Measurements from ENCODE around the gene SMG6.

SMG6 gene

DNA sequence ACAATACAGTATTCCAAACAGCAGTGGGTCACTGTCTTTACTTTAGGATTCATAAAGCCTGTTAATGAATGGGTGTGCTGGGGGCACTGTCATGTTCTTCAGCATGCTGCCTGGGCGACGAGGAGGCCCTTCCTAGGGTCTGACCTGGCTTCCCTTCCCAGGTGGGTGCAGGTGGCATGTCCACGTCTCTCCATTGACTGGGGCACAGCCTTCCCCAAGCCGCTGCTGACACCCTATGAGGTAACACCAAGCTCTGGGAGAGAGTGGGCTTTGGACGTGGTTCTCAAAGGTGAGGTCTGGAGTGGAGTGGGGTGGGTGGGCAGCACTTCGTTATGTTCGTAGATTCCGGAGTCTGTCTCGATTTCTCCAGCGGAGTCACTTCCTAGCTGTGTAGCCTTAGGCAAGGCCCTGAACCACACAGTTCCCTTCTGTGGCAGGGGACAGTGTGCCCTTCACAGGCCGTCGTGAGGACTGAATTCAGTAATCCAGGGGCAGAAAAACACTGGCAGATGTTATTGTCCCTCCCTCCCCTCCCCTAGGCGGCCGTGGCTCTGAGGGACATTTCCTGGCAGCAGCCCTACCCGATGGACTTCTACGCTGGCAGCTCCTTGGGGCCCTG is 262.5 kb downstream of the SMG6 start:
- DNase-seq: no peak

DNA sequence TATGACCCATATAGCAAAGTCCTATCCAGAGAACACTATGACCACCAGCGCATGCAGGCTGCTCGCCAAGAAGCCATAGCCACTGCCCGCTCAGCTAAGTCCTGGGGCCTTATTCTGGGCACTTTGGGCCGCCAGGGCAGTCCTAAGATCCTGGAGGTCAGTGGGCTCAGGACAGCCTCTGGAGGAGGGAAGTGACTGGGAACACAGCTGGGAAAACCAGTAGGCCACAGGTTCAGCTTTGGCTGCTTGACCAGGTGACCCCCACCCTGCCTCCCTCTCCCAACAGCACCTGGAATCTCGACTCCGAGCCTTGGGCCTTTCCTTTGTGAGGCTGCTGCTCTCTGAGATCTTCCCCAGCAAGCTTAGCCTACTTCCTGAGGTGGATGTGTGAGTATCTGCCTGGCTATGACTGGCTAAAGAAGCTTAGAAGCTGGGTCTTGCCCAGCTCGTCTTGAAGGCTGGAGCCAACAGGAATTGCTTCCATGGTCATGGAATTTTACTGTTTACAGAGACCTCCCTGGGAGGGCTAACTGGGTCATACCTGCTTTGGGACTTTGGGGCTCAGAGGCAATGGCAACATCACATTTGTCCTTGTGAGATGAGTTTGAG is 263.3 kb downstream of the SMG6 start:
- DNase-seq: no peak

GRCh38 chr17:2037155-2037554 is 266.4 kb downstream of the SMG6 start:
- DNase-seq: no peak

DNA sequence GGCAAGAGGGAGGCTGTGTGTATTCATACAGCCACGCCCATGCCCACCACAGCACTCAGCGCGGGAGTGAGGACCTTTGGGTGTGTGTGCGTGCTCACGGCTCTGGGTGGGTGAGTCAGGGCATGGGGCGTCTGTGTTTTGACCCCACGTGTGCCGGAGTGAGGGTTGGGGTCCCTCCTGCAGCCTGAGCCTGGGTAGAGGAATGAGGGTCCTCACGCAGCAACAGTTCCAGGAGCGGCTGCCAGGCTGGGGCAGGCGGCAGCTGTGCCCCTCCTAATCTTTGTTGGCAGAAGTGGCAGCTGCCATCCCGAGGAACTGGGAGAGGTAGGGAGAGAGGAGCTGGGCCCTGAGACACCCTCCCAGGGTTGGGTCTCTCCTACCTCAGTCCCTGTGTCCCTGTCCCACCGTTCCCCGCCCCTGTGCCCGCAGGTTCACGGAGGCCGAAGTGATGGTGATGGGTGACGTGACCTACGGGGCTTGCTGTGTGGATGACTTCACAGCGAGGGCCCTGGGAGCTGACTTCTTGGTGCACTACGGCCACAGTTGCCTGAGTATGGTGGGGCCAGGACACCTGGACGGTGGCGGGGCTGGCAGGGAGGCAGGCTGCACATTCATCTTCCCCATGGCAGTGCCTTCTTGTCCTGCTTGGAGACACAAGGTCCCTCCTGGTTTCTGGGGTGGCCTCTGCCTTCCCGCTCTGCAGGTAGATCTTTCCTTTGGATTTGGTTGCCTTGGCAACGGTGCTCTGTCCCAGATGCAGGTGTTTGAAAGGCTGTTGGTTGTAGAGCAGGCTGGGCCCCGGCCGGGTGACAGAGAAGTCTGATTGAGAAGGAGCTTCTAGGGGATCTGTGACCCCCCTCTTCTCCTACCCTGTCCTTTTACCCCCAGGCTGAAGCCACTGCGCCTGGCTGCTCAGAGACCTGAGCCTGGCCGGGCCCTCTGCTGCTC is 267.8 kb downstream of the SMG6 start:
- no peak for DNase-seq

DNA sequence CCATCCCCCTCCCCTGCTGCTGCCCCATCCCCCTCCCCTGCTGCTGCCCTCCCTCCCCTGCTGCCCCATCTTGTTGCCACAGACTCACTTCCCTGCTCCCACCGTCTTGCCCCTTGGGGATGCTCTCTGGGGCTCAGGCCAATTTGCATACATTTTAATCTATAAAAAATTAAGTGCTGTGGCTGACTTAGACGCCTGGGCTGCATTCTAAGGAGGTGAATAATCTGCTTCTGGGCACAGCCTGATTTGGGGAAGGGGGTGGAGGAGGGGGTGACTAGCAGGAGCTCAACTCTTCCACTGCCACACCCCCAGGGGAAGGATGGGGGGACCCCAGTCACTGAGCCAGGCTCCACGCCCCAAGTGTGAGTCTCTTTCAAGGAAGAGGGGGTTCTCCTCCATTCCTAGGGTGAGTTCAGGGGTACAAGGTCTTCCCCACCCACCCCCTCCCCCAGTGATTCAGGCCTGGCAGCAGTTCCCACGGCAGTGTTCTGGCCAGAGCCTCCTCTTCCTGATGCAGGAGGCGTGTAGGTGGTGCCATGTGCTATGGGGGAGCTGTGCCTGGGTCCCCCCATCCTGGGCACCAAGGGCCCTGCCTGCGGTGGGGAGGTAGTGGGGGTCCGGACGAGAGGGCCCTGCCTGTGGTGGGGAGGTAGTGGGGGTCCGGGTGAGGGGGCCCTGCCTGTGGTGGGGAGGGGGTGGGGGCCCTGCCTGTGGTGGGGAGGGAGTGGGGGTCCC is 268.6 kb downstream of the SMG6 start:
- no peak for DNase-seq

DNA sequence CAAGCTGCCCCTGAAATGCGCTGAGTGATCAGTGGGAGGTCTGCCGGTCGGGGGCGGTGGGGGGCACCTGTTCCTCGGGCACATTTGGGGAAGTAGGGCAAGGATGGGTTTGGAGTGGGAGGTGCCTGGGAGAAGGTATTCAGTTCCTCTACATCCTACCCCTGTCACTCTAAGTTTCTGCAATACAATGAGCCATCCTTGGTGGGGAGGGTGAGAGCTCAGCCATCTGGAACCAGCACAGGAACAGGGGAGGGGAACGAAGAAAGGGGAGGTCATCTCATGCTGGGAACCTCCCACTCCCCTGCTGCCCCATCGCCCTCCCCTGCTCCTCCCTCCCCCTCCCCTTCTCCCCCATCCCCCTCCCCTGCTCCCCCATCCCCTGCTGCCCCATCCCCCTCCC is 269.4 kb downstream of the SMG6 start:
- DNase-seq: no peak

- DNase-seq: no peak
Observed at GRCh38 chr17:2033153-2033552, 270.4 kb downstream of the SMG6 start.

GRCh38 chr17:2030779-2031163 is 272.8 kb downstream of the SMG6 start:
- DNase-seq: peak in 1 of 2 donors; percentile 58

DNA sequence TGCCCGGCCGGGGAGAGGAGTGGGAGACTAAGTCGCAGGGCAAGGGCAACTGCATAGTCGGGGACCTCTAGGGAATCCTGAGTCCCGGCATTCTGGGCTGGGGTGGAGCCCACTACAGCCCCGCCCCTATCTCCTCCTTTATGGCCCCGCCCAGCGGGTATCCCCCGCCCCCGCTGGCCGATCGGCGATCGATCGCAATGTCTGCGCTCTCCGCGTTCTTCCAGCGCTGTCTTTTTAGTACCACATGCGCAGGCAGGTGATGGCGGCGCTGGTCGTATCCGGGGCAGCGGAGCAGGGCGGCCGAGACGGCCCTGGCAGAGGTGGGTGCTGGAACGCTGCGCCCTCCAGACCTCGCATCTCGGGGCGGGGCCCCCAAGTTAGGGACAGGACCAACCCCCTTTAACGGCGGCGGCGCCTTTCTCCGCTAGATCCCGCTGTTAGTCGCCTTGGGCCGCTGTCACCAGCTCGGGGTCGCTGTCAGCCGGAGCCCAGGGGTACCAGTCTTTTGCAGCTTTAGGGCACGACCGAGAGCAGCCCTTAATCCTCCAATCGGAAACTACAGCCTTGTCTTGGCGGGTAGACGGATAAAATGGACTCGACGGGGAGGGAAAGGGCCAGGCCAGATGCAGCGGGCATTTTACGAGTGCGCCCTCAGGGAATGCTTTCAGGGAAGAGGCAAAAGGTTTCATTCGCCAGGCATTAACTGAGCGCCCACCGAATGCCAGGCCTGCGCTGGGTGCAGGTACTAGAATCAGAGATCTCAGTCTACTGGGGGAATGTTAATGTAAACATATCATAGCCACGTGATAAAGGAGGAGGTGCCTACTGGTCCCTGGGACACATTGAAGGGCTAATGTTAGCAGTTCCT is 273.4 kb downstream of the SMG6 start, which contains the start of gene DPH1:
Gene DPH1, plus strand, starts transcription at position 243 of the 868 bp plus-strand sequence. Its CDS starts 17 bp downstream, at position 260.
- DNase-seq: peak; percentile 84 to 87

- DNase-seq: no peak
Observed at GRCh38 chr17:2028737-2029136, 274.8 kb downstream of the SMG6 start.

- DNase-seq: no peak
Observed at GRCh38 chr17:2028234-2028614, 275.4 kb downstream of the SMG6 start.

DNA sequence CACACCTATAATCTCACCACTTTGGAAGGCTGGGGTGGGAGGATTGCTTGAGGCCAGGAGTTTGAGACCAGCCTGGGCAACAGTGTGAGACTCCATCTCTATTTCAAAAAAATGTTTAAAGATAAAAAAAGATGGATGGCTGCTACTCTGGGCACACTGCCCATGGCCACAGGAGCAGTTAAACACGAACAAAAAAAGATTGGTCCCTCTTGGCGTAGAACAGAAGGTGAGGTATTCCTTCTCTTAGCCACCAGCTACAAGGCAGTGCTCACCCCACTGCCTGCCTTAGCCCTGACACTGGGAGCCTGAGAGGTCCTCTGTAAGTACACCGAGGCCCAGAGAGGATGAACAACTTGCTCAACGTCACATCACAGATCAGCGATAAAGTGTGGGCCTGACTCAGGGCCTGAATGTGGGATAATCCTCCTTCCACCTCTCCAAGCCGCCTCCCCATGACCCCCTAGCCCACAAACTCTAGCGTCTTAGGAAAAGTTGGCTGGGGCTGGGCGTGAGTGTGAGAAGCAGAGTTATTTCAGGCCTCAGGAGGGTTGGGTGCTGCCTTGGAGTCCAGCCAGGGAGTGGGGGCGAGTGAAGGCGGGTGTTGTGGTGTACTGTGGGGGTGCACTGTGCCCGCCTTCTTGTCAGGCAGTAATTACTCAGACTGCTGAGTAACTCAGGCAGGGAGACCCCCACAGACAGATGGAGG is 275.9 kb downstream of the SMG6 start:
- no peak for DNase-seq

GRCh38 chr17:2025622-2026309 is 277.8 kb downstream of the SMG6 start:
- no peak for DNase-seq

- DNase-seq: peak; percentile 78 to 81
Observed at GRCh38 chr17:2025220-2025621, 278.4 kb downstream of the SMG6 start, which contains the start of gene RTN4RL1. Gene RTN4RL1 (minus strand): TSS chr17:2025334. CDS start chr17:2024865, 469 bp downstream.

DNA sequence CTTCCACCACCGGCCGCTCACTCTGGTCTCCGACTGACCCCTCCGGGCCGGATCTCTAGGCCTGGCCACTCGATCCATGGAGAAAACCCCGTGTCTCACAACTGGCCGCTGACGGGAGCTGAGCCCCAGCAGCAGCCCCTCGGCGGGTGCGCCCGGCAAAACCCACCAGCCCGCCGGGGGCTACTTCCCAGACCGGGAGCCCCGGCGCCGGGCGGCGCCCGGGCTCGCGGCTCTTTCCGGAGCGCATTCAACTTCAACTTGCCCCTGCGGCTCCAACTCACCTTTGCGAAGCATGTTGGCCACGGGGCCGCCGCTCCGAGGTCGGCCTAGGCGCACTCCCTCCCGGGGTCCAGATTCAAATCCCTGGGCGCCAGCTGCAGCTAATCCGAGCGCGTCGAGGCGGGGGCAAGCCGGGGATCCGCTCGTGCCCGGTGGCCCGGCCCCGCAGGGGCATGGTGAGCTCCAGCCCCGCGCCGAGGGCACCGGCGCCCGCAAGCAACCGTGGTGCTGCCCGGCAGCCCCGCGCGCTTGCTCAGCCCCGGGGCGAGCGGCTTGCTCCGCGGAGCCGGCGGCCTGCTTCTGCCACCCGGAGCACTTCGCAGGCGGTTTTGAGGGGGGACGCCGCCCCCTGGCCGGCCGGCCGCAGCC is 278.9 kb downstream of the SMG6 start:
- DNase-seq: no peak

- DNase-seq: peak; percentile 43 to 51
Observed at GRCh38 chr17:2023692-2024571, 279.7 kb downstream of the SMG6 start.

DNA sequence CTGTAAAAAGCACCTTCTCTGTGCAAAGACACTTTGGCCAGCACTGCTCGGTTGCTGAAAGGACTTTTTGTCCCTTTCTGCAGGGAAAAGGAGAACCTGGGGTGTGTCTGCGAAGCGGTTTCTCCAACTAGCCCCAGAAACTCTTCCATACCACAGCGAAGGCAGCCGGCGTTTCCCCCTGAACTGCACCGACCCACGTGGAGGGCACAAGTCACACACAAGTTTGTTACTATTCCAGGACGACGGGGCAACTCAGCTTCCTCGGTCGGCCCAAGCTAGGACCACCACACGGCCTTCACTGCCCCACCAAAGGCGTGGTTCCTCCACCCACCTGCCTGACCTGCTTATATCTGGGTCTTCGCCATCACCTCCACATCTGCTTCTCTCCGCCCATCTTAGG is 280.3 kb downstream of the SMG6 start:
- no peak for DNase-seq

GRCh38 chr17:2022647-2023240 is 280.8 kb downstream of the SMG6 start:
- no peak for DNase-seq

- no peak for DNase-seq
Observed at GRCh38 chr17:2020721-2021120, 282.9 kb downstream of the SMG6 start.
